ENCODE measurements around the gene SGMS2. TPM values are rescaled to one million over a fixed set of nuclear protein-coding genes. Genes with fewer than 3 reads are reported as not detected.

SGMS2 gene
- total RNA-seq, 3 donors from 2014 or later: 47.2 to 76.7 (median 56.3) TPM

- TF ChIP-seq CTCF (IDR thresholded peaks at IDR 0.05) (no peak), POLR2A (IDR thresholded peaks at IDR 0.05) (no peak), POLR2AphosphoS5 (IDR thresholded peaks at IDR 0.05) (no peak)
Observed at GRCh38 chr4:107866726-107867125, 42.0 kb downstream of the SGMS2 start.

GRCh38 chr4:107870236-107870635, 45.5 kb downstream of the SGMS2 start:
- no peak for TF ChIP-seq POLR2A (IDR thresholded peaks at IDR 0.05)
- no peak for TF ChIP-seq POLR2AphosphoS5 (IDR thresholded peaks at IDR 0.05)
- no peak for TF ChIP-seq CTCF (IDR thresholded peaks at IDR 0.05)
- Histone ChIP-seq H3K36me3 (no peaks in the 10 kb centered on the region), H3K27me3 (no peaks in the 10 kb centered on the region), H3K27ac (no peak overlapping the region), H3K9me3 (no peaks in the 10 kb centered on the region), H3K4me3 (no peak overlapping the region), H3K4me1 (no peaks in the 10 kb centered on the region)
- intact Hi-C loops (cut with DNase I; ENCODE audit: low total_unique reads): no loop called here
- no peak for DNase-seq (ENCODE audit: low spot score in 2 of 2)

More at GRCh38 chr4:107866726-107867125, 42.0 kb downstream of the SGMS2 start:
- DNase-seq (ENCODE audit: low spot score in 2 of 2): no peak
- intact Hi-C loops (cut with DNase I; ENCODE audit: low total_unique reads): no loop called here
- Histone ChIP-seq H3K9me3 (no peaks in the 10 kb centered on the region), H3K27ac (no peak overlapping the region), H3K27me3 (no peaks in the 10 kb centered on the region), H3K4me1 (no peaks in the 10 kb centered on the region), H3K36me3 (no peaks in the 10 kb centered on the region), H3K4me3 (no peak overlapping the region)

- no peaks in the 10 kb centered on the region for H3K4me1 ChIP-seq
- TF ChIP-seq CTCF (IDR thresholded peaks at IDR 0.05) (no peak), POLR2A (IDR thresholded peaks at IDR 0.05) (no peak), POLR2AphosphoS5 (IDR thresholded peaks at IDR 0.05) (no peak)
- no peak for DNase-seq (ENCODE audit: low spot score in 2 of 2)
- no peaks in the 10 kb centered on the region for H3K36me3 ChIP-seq
- intact Hi-C loops (cut with DNase I; ENCODE audit: low total_unique reads): no loop called here
- H3K9me3 ChIP-seq: no peaks in the 10 kb centered on the region
- peak overlapping the region in 1 of 3 donors; percentile 5 for H3K4me3 ChIP-seq
- no peak overlapping the region for H3K27ac ChIP-seq
- no peaks in the 10 kb centered on the region for H3K27me3 ChIP-seq
Observed at GRCh38 chr4:107870916-107871786, 46.4 kb downstream of the SGMS2 start.

- Histone ChIP-seq H3K36me3 (no peaks in the 10 kb centered on the region), H3K4me3 (no peak overlapping the region), H3K27ac (no peak overlapping the region), H3K9me3 (no peaks in the 10 kb centered on the region), H3K27me3 (no peaks in the 10 kb centered on the region), H3K4me1 (no peaks in the 10 kb centered on the region)
- TF ChIP-seq POLR2A (IDR thresholded peaks at IDR 0.05) (no peak), CTCF (IDR thresholded peaks at IDR 0.05) (no peak), POLR2AphosphoS5 (IDR thresholded peaks at IDR 0.05) (no peak)
- intact Hi-C loops (cut with DNase I; ENCODE audit: low total_unique reads): no loop called here
- no peak for DNase-seq (ENCODE audit: low spot score in 2 of 2)
Observed at GRCh38 chr4:107874024-107874423, 49.3 kb downstream of the SGMS2 start.

- TF ChIP-seq CTCF (IDR thresholded peaks at IDR 0.05) (no peak), POLR2AphosphoS5 (IDR thresholded peaks at IDR 0.05) (no peak), POLR2A (IDR thresholded peaks at IDR 0.05) (no peak)
- intact Hi-C loops (cut with DNase I; ENCODE audit: low total_unique reads): no loop called here
- Histone ChIP-seq H3K36me3 (no peaks in the 10 kb centered on the region), H3K4me3 (no peak overlapping the region), H3K27me3 (no peaks in the 10 kb centered on the region), H3K4me1 (no peaks in the 10 kb centered on the region), H3K27ac (no peak overlapping the region), H3K9me3 (no peaks in the 10 kb centered on the region)
- DNase-seq (ENCODE audit: low spot score in 2 of 2): no peak
Observed at GRCh38 chr4:107876099-107876498, 51.4 kb downstream of the SGMS2 start.

Measured in breast epithelium (tissue), 4 donors.